ENCODE results near the gene ZFYVE27.

DNA sequence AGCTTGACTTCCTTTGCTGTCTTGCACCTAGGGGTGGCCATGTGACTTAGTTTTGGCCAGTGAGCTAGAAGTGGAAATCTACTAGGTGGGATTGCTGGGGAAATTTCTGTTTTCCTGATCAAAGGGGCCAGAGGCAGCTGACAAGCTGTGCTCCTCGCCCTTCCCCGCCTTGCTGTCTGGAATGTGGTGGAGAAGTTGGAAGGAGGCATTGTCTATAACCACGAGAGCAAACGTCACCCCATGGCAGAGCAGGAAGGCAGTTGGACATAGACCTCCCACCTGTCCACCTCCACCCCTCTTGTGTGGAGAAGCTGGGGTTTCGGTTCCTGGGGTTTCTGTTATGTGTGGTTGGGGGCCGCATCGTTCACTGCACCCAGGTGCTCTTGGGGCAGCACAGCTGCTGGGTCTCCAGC lies 27.6 kb downstream of the ZFYVE27 start:
- TF ChIP-seq, protein P1, sequence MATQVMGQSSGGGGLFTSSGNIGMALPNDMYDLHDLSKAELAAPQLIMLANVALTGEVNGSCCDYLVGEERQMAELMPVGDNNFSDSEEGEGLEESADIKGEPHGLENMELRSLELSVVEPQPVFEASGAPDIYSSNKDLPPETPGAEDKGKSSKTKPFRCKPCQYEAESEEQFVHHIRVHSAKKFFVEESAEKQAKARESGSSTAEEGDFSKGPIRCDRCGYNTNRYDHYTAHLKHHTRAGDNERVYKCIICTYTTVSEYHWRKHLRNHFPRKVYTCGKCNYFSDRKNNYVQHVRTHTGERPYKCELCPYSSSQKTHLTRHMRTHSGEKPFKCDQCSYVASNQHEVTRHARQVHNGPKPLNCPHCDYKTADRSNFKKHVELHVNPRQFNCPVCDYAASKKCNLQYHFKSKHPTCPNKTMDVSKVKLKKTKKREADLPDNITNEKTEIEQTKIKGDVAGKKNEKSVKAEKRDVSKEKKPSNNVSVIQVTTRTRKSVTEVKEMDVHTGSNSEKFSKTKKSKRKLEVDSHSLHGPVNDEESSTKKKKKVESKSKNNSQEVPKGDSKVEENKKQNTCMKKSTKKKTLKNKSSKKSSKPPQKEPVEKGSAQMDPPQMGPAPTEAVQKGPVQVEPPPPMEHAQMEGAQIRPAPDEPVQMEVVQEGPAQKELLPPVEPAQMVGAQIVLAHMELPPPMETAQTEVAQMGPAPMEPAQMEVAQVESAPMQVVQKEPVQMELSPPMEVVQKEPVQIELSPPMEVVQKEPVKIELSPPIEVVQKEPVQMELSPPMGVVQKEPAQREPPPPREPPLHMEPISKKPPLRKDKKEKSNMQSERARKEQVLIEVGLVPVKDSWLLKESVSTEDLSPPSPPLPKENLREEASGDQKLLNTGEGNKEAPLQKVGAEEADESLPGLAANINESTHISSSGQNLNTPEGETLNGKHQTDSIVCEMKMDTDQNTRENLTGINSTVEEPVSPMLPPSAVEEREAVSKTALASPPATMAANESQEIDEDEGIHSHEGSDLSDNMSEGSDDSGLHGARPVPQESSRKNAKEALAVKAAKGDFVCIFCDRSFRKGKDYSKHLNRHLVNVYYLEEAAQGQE (IDR thresholded peaks at IDR 0.05; ENCODE audit: low read depth), result no peak
- TF ChIP-seq RAD21 (IDR thresholded peaks at IDR 0.05; ENCODE audit: low read depth), result no peak
- TF ChIP-seq EGR1 (IDR thresholded peaks at IDR 0.05), result no peak
- no peak for TF ChIP-seq TCF12 (IDR thresholded peaks at IDR 0.05; ENCODE audit: low read depth)
- no peak for TF ChIP-seq TEAD4 (IDR thresholded peaks at IDR 0.05)
- TF ChIP-seq EP300 (IDR thresholded peaks at IDR 0.05; ENCODE audit: borderline replicate concordance), result no peak
- no peak for TF ChIP-seq CREB1 (IDR thresholded peaks at IDR 0.05; ENCODE audit: low read depth)
- no peak for TF ChIP-seq CEBPB (IDR thresholded peaks at IDR 0.05)
- TF ChIP-seq, protein P2, sequence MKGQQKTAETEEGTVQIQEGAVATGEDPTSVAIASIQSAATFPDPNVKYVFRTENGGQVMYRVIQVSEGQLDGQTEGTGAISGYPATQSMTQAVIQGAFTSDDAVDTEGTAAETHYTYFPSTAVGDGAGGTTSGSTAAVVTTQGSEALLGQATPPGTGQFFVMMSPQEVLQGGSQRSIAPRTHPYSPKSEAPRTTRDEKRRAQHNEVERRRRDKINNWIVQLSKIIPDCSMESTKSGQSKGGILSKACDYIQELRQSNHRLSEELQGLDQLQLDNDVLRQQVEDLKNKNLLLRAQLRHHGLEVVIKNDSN (IDR thresholded peaks at IDR 0.05), result peak; percentile 62
